ENCODE results near the gene SORCS1. TPM values are rescaled to one million over a fixed set of nuclear protein-coding genes. Genes with fewer than 3 reads are reported as not detected.

The SORCS1 gene
- total RNA-seq, 1 experiment from 2014 or later = not detected

DNA sequence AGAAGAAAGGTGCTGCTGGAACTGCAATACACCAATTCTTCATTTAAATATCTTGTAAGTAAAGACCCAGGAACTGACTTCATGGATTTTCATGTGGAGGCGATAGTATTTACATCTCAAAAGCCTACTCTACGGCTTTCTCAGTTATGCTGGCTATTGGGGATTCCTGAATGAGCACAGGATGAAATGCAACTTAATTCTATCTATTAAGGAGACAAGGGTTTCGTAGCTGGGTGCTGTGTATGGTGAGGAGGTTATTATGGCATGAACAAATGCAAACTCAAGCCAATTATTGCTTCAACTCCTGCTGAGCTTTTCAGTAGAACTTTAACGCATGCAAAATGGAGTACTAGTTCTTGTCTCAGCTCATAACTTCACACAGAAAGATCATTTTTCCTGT lies 251.2 kb downstream of the SORCS1 start:
- Histone ChIP-seq H3K4me3 (no peak overlapping the region), H3K27me3 (peaks cover 6% of the 10 kb centered on the region; the same call in 1 of the 2 replicates), H3K36me3 (no peaks in the 10 kb centered on the region), H3K9me3 (no peaks in the 10 kb centered on the region)
- DNase-seq = no peak

DNA sequence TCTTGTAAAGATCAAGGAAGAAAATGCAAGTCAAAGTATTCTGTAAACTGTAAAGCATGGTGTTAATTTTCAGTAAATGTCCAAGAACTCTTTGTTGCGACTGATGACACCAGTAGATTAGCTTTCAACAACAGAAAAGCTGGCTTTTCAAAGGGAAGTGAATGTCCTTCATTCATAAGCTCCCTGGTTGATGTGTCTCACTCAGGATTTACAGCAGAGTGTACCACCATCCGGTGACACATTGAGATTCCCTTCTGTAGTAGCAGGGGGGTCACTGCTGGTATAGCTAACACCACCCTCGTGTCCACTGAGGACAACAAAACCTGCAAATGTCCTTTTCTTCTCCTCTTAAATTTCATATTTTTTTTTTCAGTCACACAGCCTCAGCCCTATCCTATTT lies 253.4 kb downstream of the SORCS1 start:
- peaks cover 6% of the 10 kb centered on the region; the same call in 1 of the 2 replicates for H3K27me3 ChIP-seq
- DNase-seq = no peak
- no peak overlapping the region for H3K4me3 ChIP-seq
- no peaks in the 10 kb centered on the region for H3K36me3 ChIP-seq
- H3K9me3 ChIP-seq = no peaks in the 10 kb centered on the region

GRCh38 chr10:106910666-106911065 lies 253.8 kb downstream of the SORCS1 start:
- peaks cover 6% of the 10 kb centered on the region; the same call in 1 of the 2 replicates for H3K27me3 ChIP-seq
- H3K36me3 ChIP-seq = no peaks in the 10 kb centered on the region
- no peak for DNase-seq
- no peaks in the 10 kb centered on the region for H3K9me3 ChIP-seq
- H3K4me3 ChIP-seq = no peak overlapping the region

DNA sequence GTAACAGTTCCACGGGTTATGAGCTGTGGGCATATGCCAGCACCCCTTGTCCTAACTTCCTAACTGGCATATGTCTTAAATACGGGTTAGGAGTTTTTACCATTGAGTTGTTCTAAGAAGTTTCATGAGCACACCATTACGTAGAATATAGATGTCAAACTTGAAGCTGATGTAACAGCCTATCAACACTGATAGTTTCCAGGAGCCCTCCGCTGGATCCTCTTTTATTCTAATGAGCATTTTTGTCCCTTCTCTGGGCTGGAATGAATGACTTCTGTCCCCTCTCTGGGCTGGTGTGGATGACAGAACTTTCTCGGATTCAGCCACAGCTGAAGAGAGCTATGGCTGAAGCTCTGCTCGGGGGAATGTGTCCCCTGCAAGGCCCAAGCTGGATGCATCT lies 256.3 kb downstream of the SORCS1 start:
- H3K9me3 ChIP-seq = no peaks in the 10 kb centered on the region
- H3K36me3 ChIP-seq = no peaks in the 10 kb centered on the region

DNA sequence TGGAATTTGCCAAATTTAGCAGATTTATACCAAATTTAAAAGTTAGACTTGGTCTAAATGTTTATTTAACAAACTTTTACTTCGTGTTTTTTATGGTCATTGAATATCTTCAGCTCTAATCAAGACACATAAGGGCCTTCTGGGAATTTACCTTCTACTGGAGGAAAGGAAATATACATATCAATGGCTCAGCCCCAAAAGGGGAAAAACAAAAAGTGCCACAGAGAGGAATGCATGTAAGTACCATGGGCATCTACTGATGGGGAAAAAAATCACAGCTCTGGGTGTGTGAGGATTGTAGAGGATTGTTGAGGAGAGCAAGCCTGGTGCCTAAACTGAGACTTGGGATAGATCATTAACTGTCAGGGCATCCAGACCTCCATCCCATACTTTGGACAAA lies 260.3 kb downstream of the SORCS1 start:
- H3K9me3 ChIP-seq = no peaks in the 10 kb centered on the region
- H3K36me3 ChIP-seq = no peaks in the 10 kb centered on the region
- no peak for DNase-seq
- no peaks in the 10 kb centered on the region for H3K27me3 ChIP-seq
- H3K4me3 ChIP-seq = no peak overlapping the region

More for the DNA sequence above, 256.3 kb downstream of the SORCS1 start:
- no peak for DNase-seq
- H3K4me3 ChIP-seq = no peak overlapping the region
- H3K27me3 ChIP-seq = peaks cover 6% of the 10 kb centered on the region; the same call in 1 of the 2 replicates

- no peak for DNase-seq
- H3K9me3 ChIP-seq = no peaks in the 10 kb centered on the region
Observed at GRCh38 chr10:106903180-106903579, 261.3 kb downstream of the SORCS1 start.

GRCh38 chr10:106900016-106900652 lies 264.4 kb downstream of the SORCS1 start:
- Histone ChIP-seq H3K27me3 (no peaks in the 10 kb centered on the region), H3K36me3 (no peaks in the 10 kb centered on the region), H3K9me3 (no peaks in the 10 kb centered on the region), H3K4me3 (no peak overlapping the region)
- DNase-seq = no peak

More at GRCh38 chr10:106903180-106903579, 261.3 kb downstream of the SORCS1 start:
- Histone ChIP-seq H3K36me3 (no peaks in the 10 kb centered on the region), H3K27me3 (no peaks in the 10 kb centered on the region), H3K4me3 (no peak overlapping the region)

DNA sequence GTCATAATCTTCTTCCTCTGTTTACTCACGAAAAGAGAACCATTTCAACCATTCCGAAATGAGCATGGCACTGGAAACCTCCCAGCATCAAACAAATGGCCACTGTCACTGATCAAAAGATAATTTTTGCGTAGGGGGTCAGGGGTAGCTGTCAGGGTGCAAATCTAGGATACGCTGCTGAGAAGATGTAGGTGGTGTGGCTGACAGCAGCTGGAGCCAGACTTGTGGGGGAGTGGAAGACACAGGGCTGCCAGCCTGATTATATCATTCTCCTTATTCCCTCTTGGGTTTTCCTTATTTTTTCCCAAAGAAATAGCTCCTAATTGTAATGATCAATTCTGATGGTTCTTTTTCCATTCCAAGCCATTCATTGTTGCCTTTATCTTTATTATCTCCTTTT lies 266.1 kb downstream of the SORCS1 start:
- Histone ChIP-seq H3K9me3 (no peaks in the 10 kb centered on the region), H3K4me3 (no peak overlapping the region), H3K36me3 (no peaks in the 10 kb centered on the region), H3K27me3 (no peaks in the 10 kb centered on the region)
- no peak for DNase-seq

DNA sequence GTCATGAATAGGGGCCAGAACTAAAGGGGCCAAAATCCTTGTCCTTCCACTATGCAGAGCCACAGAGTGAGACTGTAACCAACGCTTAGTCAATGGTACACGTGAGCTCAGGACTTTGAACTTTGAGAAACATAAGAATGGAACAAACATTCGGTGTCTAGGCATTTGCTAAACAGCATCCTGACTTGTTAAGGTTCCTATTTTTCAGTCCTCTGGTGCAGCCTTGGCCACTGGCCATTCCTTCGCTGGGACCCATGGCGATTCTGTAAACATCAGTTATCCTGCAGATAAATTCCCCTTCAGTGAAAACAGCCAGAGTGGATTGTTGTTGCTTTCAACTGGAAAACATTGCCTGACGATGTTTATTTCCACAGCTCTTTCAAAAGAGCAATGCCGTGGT lies 266.8 kb downstream of the SORCS1 start:
- Histone ChIP-seq H3K4me3 (no peak overlapping the region), H3K27me3 (no peaks in the 10 kb centered on the region), H3K9me3 (no peaks in the 10 kb centered on the region), H3K36me3 (no peaks in the 10 kb centered on the region)
- no peak for DNase-seq

DNA sequence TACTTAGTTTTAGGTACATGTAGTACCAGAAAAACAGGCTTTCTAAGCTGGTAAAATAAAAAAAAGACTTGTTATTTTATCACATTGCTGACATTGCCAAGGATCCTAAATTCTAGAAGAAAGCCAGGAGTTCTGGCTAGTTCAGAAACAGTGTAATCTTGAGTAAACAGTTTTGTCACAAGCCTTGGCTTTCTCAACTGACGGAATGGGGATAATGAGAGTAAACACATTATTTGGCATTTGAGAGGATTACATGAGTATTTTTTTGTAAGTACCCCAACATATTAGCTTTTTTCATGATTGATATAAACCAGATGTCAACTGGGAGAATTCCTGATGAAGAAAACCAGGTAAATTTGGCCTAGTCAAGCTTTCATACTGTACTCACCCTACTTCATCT lies 269.8 kb downstream of the SORCS1 start:
- H3K36me3 ChIP-seq = no peaks in the 10 kb centered on the region
- H3K4me3 ChIP-seq = no peak overlapping the region
- H3K9me3 ChIP-seq = no peaks in the 10 kb centered on the region
- DNase-seq = no peak
- H3K27me3 ChIP-seq = no peaks in the 10 kb centered on the region

- no peaks in the 10 kb centered on the region for H3K27me3 ChIP-seq
- H3K36me3 ChIP-seq = no peaks in the 10 kb centered on the region
- H3K4me3 ChIP-seq = no peak overlapping the region
Observed at GRCh38 chr10:106877574-106877973, 286.9 kb downstream of the SORCS1 start.

GRCh38 chr10:106874604-106874889 lies 290.0 kb downstream of the SORCS1 start:
- H3K9me3 ChIP-seq = 0 out of 2 replicates have a peak, but pooled peaks cover 2% of the 10 kb centered on the region
- no peaks in the 10 kb centered on the region for H3K36me3 ChIP-seq
- DNase-seq = no peak
- no peak overlapping the region for H3K4me3 ChIP-seq
- no peaks in the 10 kb centered on the region for H3K27me3 ChIP-seq

More at GRCh38 chr10:106877574-106877973, 286.9 kb downstream of the SORCS1 start:
- H3K9me3 ChIP-seq = 0 out of 2 replicates have a peak, but pooled peaks cover 2% of the 10 kb centered on the region
- no peak for DNase-seq

GRCh38 chr10:106873770-106874603 lies 290.5 kb downstream of the SORCS1 start:
- no peaks in the 10 kb centered on the region for H3K36me3 ChIP-seq
- no peaks in the 10 kb centered on the region for H3K27me3 ChIP-seq
- H3K9me3 ChIP-seq = 0 out of 2 replicates have a peak, but pooled peaks cover 2% of the 10 kb centered on the region
- no peak for DNase-seq
- H3K4me3 ChIP-seq = no peak overlapping the region

DNA sequence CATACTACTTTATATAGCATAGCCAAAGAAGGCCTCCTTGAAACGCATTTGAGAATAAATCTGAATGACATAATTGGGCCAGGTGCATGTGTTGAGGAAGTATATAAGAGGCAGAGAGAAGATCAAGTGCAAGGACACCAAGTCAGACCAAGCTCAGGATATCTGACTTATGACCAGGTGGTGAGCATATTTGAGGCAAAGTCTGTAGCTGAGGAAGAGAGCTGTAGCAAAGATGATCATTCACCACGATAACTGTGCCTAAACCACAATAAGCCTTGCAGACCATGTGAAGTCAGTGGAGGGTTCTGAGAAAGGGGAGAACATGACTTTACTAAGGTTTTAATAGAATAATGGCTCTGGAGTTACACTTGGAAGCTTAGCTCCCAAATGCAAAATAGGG lies 292.3 kb downstream of the SORCS1 start:
- no peak overlapping the region for H3K4me3 ChIP-seq
- H3K27me3 ChIP-seq = 0 out of 2 replicates have a peak, but pooled peaks cover 3% of the 10 kb centered on the region
- 0 out of 2 replicates have a peak, but pooled peaks cover 2% of the 10 kb centered on the region for H3K9me3 ChIP-seq
- DNase-seq = no peak
- no peaks in the 10 kb centered on the region for H3K36me3 ChIP-seq

GRCh38 chr10:106866244-106866845 lies 298.2 kb downstream of the SORCS1 start:
- H3K4me3 ChIP-seq = no peak overlapping the region
- no peaks in the 10 kb centered on the region for H3K36me3 ChIP-seq
- 0 out of 2 replicates have a peak, but pooled peaks cover 3% of the 10 kb centered on the region for H3K27me3 ChIP-seq
- H3K9me3 ChIP-seq = no peaks in the 10 kb centered on the region
- no peak for DNase-seq

DNA sequence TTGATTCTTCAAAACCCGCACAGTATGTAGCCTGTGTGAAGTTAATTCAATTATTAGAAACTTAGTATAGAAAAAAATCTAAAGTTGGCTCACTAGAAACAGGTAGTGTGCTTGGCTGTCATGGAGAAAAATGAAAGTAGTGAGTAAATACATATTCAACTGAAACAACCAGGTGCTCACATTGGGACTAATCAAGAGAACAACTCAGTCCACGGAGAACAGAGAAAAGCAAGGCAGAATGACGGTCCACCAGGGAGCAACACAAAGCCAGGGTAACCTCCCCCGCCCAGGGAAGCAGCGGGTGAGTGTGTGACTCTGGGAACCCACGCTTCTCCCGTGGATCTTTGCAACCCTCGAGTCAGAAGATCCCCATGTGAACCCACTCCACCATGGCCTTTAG lies 300.5 kb downstream of the SORCS1 start:
- no peaks in the 10 kb centered on the region for H3K9me3 ChIP-seq
- no peaks in the 10 kb centered on the region for H3K36me3 ChIP-seq
- H3K4me3 ChIP-seq = no peak overlapping the region
- no peak for DNase-seq
- 0 out of 2 replicates have a peak, but pooled peaks cover 3% of the 10 kb centered on the region for H3K27me3 ChIP-seq

DNA sequence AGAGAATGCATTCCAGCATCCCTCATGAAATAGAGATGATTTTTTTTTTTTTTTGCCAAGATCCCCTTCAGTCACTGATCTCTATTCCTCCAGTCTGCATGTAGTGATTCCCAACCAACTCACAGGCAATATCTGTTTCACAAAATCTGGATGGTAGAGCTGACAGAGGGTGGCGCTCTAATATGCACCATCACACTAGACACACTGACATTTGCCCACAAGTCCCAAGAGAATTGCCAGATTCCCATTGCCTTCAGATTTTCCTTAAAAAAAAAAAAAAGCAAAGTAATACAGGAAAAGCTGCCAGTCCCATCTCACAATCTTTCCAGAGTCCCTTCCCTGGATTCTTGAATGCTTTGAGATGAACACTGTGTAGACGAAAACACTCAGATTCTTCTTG lies 301.0 kb downstream of the SORCS1 start:
- Histone ChIP-seq H3K9me3 (no peaks in the 10 kb centered on the region), H3K27me3 (no peaks in the 10 kb centered on the region), H3K36me3 (no peaks in the 10 kb centered on the region), H3K4me3 (no peak overlapping the region)
- DNase-seq = no peak

Data from MG63 (cell line).